ENCODE measurements around the gene VTI1A. TPM values are rescaled to one million over a fixed set of nuclear protein-coding genes. Genes with fewer than 3 reads are reported as not detected.

The VTI1A gene
- total and polyA plus RNA-seq, 9 of the 15 experiments (the other 6 are each of a cell fraction or from before 2014, with no cell fraction given): 9.3 to 21.4 (median 16.0) TPM

GRCh38 chr10:112811741-112812551 is 364.9 kb downstream of the VTI1A start (continued):
- TF ChIP-seq MAZ (CRISPR knock-in tag; conservative IDR thresholded peaks at IDR 0.05 in 1 of 2, IDR thresholded peaks at IDR 0.05 in 1 of 2) (no peak), VEZF1 (CRISPR knock-in tag; IDR thresholded peaks at IDR 0.05) (no peak)

GRCh38 chr10:112812586-112812985 is 365.6 kb downstream of the VTI1A start:
- no peaks in the 10 kb centered on the region for H3K9me3 ChIP-seq (replicated peaks; ENCODE audit: control insufficient read depth, insufficient read depth, low read depth, low read length)
- no TSS peak for BruUV-seq (replicated peaks)
- ChIA-PET CTCF (ENCODE audit: low intra/inter-chr PET ratio) (no interaction called here), POLR2A (no interaction called here)
- H3K9me1 ChIP-seq (ENCODE audit: control insufficient read depth, insufficient read depth, low read length): no peaks in the 10 kb centered on the region
- ATAC-seq (no peak), FAIRE-seq (no peak), DNase-seq (ENCODE audit: extremely low read depth in 1 of 4, low spot score in 3 of 4) (no peak)
- no peaks in the 10 kb centered on the region for H3K36me3 ChIP-seq (ENCODE audit: control insufficient read depth, insufficient read depth, low read length)
- in situ Hi-C loops (cut with MboI): no loop called here
- no peak overlapping the region for H3K4me3 ChIP-seq
- intact Hi-C loops (cut with micrococcal nuclease): no loop called here
- WGBS (ENCODE audit: insufficient coverage, low coverage, missing lambda C conversion rate): 75% methylated on average over 2 of the region's 3 CpGs
- no peaks in the 10 kb centered on the region for H4K20me1 ChIP-seq (replicated peaks; ENCODE audit: control insufficient read depth, insufficient read depth, low read length)
- no peak overlapping the region for H2AFZ ChIP-seq (ENCODE audit: low read depth, low read length)
- no peak overlapping the region for H3K27ac ChIP-seq (ENCODE audit: extremely low read depth, low read depth, low read length)
- H3K4me2 ChIP-seq (ENCODE audit: insufficient read depth, low read length): no peak overlapping the region
- H3K4me1 ChIP-seq (replicated peaks in 1 of 2; ENCODE audit: control insufficient read depth in 2 of 2, insufficient read depth in 2 of 2, low read length in 2 of 2): no peaks in the 10 kb centered on the region; a peak in 1 of 5 replicates
- no peaks in the 10 kb centered on the region for H3K27me3 ChIP-seq (ENCODE audit: control insufficient read depth in 2 of 2, insufficient read depth in 2 of 2, low read length in 2 of 2)
- H3K9ac ChIP-seq (ENCODE audit: insufficient read depth in 1 of 2, low read depth in 2 of 2, low read length in 2 of 2): no peak overlapping the region
- TF ChIP-seq BCLAF1 (IDR thresholded peaks at IDR 0.05; ENCODE audit: borderline replicate concordance in 1 of 2, control insufficient read depth in 1 of 2, low read depth in 2 of 2, low read length in 1 of 2) (no peak), PRMT5 (CRISPR knock-in tag; IDR thresholded peaks at IDR 0.05) (no peak), POLR2H (tag; IDR thresholded peaks at IDR 0.05; ENCODE audit: low read depth) (no peak), NEUROD1 (IDR thresholded peaks at IDR 0.05; ENCODE audit: borderline replicate concordance, low read depth, low read length, partially characterized antibody) (no peak), ZNF212 (CRISPR knock-in tag; IDR thresholded peaks at IDR 0.05) (no peak), KAT7 (CRISPR knock-in tag; IDR thresholded peaks at IDR 0.05; ENCODE audit: borderline replicate concordance) (no peak), HCFC1 (IDR thresholded peaks at IDR 0.05; ENCODE audit: low read depth, low read length) (no peak)
- no peaks in the 10 kb centered on the region for H3K79me2 ChIP-seq (ENCODE audit: control insufficient read depth, insufficient read depth, low read length)

Measured in K562 (cell line).